Coronary artery (tissue), 2 donors: Measurements from ENCODE around the gene NUDT3.

Source experiments
- DNase-seq: peaks from one replicate; pipeline ENCODE4 v3.0.0-alpha.2; 2017; ENCODE audit warnings: low spot score
- H3K27ac ChIP-seq, 2 donors: fragments of 200-600 bp; sonication (generic); one replicate each; pipeline ENCODE4 v1.5.1; 2016 to 2019
- H3K4me3 ChIP-seq: fragments of 200-600 bp; sonication (generic); 2 replicates; pipeline ENCODE4 v1.5.1; 2016; ENCODE audit warnings: mild to moderate bottlenecking, moderate library complexity
- TF ChIP-seq, protein P1 (sequence below): fragments of 200-600 bp; sonication (generic); IDR thresholded peaks from one replicate; pipeline ENCODE4 v1.5.1; 2019; ENCODE audit warnings: antibody characterized with exemption

Gene NUDT3

DNA sequence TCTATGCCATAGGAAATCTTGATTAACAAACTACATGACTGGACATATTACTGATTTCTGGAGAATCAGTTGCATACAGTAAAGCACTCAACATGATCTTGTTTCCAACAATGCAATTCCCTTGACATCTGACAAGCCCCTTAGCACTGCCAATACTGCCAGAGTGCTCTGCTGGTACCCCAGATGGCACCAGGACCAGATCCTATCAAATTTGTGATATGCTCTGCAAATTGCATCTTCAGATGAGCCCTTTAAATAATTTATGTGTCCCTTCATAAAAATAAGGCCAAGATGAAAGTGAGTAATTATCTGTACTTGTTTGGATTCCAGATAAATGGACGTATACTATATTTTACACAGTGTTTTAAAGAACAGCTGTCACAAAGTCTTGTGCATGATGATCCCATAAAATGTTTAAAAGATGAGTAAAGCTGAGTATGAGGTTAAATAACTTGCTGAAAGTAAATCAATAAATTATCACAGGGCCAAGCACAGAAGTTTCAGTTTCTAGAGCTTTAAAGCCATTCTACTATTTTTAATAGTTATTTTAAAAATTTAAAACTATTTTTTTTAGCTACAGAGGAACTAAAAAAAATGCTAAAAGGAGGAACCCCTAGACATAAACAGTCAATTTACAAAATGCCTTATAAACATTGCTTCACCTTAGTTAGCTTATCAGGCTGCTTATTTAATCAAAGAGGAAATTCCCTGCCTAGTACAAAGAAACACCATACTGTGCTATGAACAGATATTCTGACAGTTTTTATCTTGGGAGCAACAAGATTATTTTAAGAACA lies 42.1 kb downstream of the NUDT3 start:
- H3K27ac ChIP-seq = no peak overlapping the region
- TF ChIP-seq, protein P1, sequence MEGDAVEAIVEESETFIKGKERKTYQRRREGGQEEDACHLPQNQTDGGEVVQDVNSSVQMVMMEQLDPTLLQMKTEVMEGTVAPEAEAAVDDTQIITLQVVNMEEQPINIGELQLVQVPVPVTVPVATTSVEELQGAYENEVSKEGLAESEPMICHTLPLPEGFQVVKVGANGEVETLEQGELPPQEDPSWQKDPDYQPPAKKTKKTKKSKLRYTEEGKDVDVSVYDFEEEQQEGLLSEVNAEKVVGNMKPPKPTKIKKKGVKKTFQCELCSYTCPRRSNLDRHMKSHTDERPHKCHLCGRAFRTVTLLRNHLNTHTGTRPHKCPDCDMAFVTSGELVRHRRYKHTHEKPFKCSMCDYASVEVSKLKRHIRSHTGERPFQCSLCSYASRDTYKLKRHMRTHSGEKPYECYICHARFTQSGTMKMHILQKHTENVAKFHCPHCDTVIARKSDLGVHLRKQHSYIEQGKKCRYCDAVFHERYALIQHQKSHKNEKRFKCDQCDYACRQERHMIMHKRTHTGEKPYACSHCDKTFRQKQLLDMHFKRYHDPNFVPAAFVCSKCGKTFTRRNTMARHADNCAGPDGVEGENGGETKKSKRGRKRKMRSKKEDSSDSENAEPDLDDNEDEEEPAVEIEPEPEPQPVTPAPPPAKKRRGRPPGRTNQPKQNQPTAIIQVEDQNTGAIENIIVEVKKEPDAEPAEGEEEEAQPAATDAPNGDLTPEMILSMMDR = no peak
- no peak for DNase-seq
- H3K4me3 ChIP-seq = no peak overlapping the region

DNA sequence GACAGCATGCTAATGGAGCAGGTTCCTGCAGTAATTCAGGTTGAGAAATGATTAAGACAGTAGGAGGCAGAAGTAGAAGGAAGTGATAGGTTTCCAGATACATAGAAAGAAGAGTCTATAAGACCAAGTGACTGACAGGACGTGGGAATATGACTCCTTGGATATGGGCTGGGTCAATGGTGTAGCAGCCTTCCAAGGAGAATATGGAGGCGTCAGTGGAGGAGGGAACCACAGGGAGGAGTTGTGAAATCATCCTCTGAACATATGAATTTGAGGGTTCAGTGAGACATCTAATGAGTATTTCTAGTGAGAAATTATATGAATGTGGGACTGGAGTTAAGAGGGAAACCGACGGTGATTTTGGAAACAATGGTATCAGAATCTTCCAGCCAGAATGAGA lies 43.3 kb downstream of the NUDT3 start:
- no peak for DNase-seq

DNA sequence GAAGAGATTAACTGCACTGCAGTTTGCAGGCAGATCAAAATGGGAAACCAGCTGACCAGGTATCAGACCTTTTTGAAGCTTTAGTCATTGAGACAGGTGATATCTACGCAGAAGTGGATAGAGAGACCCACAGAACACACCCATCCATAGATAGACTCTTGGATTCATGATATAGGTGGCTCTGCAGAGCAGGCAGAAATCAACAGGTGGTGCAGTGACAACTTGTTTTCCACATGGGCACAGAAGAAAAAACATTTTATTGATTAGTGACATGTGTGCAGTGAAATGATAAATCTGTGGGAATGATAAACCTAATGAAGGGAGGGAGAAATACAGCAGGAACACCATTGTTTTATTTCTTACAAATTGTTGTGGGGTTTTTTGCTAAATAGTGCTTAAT lies 45.2 kb downstream of the NUDT3 start:
- DNase-seq = no peak
- Histone ChIP-seq H3K27ac (no peak overlapping the region), H3K4me3 (no peak overlapping the region)
- TF ChIP-seq, protein P1 = no peak

More for the DNA sequence above, 43.3 kb downstream of the NUDT3 start:
- TF ChIP-seq, protein P1 = no peak
- no peak overlapping the region for H3K27ac ChIP-seq
- no peak overlapping the region for H3K4me3 ChIP-seq

DNA sequence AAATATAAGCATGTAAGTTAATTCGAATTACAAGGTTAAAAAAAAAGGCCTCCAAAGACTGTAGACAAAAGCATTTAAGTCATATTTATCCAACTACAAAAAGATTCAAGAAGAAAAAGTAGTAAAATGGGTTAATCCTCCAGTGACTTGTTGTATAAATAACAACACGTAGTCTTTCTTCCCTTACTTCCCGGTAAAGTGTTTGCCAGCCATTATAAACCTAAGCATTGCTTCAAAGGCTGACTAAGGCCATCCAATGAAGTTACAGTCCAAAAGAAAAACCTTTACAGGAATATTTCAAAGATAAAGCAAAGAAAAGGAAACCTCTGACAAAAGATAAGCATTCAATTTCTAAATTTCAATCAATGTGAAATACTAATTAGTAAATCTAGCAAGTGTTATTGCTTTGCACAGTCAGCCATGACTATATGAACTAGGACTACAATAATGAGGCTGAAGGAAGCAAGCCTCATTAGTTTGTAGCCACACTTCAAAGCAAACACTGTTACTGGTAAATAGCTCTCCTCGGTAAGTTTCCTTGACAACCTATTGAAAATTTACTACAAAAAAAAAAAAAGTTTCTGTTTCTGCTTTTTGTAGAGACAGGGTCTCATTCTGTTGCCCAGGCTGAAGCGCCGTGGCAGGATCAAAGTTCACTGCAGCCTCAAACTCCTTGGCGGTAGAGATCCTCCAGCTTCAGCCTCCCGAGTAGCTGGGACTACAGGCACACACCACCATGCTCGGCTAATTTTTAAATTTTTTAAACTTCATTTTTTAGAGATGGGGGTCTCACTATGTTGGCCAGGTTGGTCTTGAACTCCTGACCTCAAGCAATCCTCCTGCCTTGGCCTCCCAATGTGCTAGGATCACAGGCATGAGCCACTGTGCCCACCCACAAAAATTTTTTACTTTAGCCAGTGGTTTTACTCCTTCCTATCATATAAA lies 46.0 kb downstream of the NUDT3 start:
- DNase-seq = no peak
- H3K4me3 ChIP-seq = no peak overlapping the region
- no peak overlapping the region for H3K27ac ChIP-seq
- TF ChIP-seq, protein P1 = no peak

DNA sequence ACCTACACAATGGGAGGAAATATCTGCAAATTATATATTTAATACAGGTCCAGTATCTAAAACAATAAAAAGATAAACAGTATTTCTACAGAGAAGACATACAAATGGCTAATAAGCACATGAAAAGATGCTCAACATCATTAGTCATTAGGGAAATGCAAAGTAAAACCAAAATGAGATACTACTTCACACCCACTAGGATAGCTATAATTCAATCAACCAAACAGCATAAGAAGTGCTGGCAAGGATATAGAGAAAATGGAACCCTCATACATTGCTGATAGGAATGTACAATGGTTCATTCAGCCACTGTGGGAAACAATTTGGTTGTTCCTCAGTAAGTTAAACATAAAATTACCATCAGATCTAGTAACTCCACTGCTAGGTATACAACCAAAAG lies 48.7 kb downstream of the NUDT3 start:
- H3K27ac ChIP-seq = no peak overlapping the region
- TF ChIP-seq, protein P1 = no peak
- H3K4me3 ChIP-seq = no peak overlapping the region
- no peak for DNase-seq

DNA sequence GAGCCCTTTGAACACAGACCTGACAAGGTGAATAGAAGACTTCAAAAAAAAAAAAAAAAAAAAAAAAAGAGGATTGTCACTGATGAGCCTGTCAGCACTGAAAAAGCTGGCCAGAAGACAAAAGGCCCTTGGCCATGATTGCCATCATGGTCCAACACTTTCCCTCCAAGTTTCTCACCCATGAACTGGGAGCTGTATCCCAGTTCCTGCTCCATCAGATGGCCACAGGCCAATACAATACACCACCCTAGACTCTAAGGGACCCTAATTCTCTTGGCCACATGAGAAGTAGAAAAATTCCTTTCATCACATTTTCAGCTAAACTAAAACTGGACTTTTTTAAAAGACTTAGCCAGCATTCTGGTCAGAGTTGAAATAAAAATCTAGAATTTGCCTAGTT lies 50.2 kb downstream of the NUDT3 start:
- Histone ChIP-seq H3K27ac (no peak overlapping the region), H3K4me3 (no peak overlapping the region)
- no peak for DNase-seq
- TF ChIP-seq, protein P1 = no peak
